DMS79 (cell line): ENCODE results near the gene UPK1A.
"Not testable (repeated sequence)": the region's sequence is repeated elsewhere in the genome, so short reads cannot be mapped to it uniquely, and the experiment has no call there.

ENCODE experiments used
- DNase-seq: peaks from one replicate; lab custom pipeline; 2025; lab: John Stamatoyannopoulos, UW

UPK1A gene

GRCh38 chr19:35717665-35718344, 51.5 kb downstream of the UPK1A start, which contains the start of gene KMT2B:
KMT2B (plus strand) TSS chr19:35718003; CDS start chr19:35718019, 16 bp downstream.
- no peak for DNase-seq

GRCh38 chr19:35718345-35719041, 52.2 kb downstream of the UPK1A start:
- no peak for DNase-seq

- DNase-seq: no peak
Measured at GRCh38 chr19:35719402-35720162, 53.3 kb downstream of the UPK1A start.

- DNase-seq: no peak
Measured at GRCh38 chr19:35720163-35720524, 53.8 kb downstream of the UPK1A start.

GRCh38 chr19:35720648-35721047, 54.3 kb downstream of the UPK1A start:
- DNase-seq: no peak

- DNase-seq: no peak
Measured at GRCh38 chr19:35721374-35721773, 55.1 kb downstream of the UPK1A start.

- no peak for DNase-seq
Measured at GRCh38 chr19:35722461-35722860, 56.1 kb downstream of the UPK1A start.

- DNase-seq: no peak
Measured at GRCh38 chr19:35722897-35723296, 56.6 kb downstream of the UPK1A start.

GRCh38 chr19:35723671-35724070, 57.4 kb downstream of the UPK1A start:
- no peak for DNase-seq

- not testable (repeated sequence) for DNase-seq
Measured at GRCh38 chr19:35724132-35724531, 57.8 kb downstream of the UPK1A start.

- no peak for DNase-seq
Measured at GRCh38 chr19:35724560-35724959, 58.2 kb downstream of the UPK1A start.

- DNase-seq: no peak
Measured at GRCh38 chr19:35725216-35725861, 59.0 kb downstream of the UPK1A start.

- no peak for DNase-seq
Measured at GRCh38 chr19:35727053-35727955, 61.0 kb downstream of the UPK1A start.
